Keratinocyte (primary cell): ENCODE data around the gene KCNE1. TPM values are rescaled to one million over a fixed set of nuclear protein-coding genes. Genes with fewer than 3 reads are reported as not detected.

ENCODE experiments used
- DNase-seq: peaks from one replicate; pipeline ENCODE4 v3.0.0-alpha.2; 2011; ENCODE audit warnings: low read depth, missing footprints, low spot score
- FAIRE-seq: peaks from 2 replicates; lab custom pipeline; 2011; peaks lifted over from hg19 to GRCh38; lab: Jason Lieb, UNC
- H2AFZ ChIP-seq: 2 replicates; pipeline ENCODE4 v1.6.0; 2012; ENCODE audit warnings: low read length, control low read depth, inconsistent platforms; ENCODE audit not compliant: control insufficient read depth
- H3K27ac ChIP-seq: 2 replicates; pipeline ENCODE4 v1.5.1; 2011; ENCODE audit warnings: low read length; ENCODE audit not compliant: control insufficient read depth, insufficient read depth
- H3K27me3 ChIP-seq: 3 replicates; pipeline ENCODE4 v1.6.0; 2011; ENCODE audit warnings: low read length; ENCODE audit not compliant: control insufficient read depth, insufficient read depth; ENCODE audit errors: extremely low read depth
- H3K36me3 ChIP-seq, 2 experiments: 2 replicates in 1 of 2; 3 replicates in 1 of 2; pipeline ENCODE4 v1.5.1; 2011; ENCODE audit warnings: low read length in 2 of 2, mild to moderate bottlenecking in 1 of 2; ENCODE audit not compliant: control insufficient read depth in 2 of 2, insufficient read depth in 2 of 2; ENCODE audit errors: extremely low read depth in 1 of 2
- H3K4me1 ChIP-seq: 3 replicates; pipeline ENCODE4 v1.5.1; 2011; ENCODE audit warnings: low read length; ENCODE audit not compliant: control insufficient read depth, insufficient read depth; ENCODE audit errors: extremely low read depth
- H3K4me2 ChIP-seq: 3 replicates; pipeline ENCODE4 v1.6.0; 2011; ENCODE audit warnings: low read depth, low read length; ENCODE audit not compliant: control insufficient read depth, insufficient read depth; ENCODE audit errors: extremely low read depth
- H3K4me3 ChIP-seq, 3 experiments: fragments of 200-600 bp in 1 of 3; sonication (generic) in 1 of 3; 2 replicates in 2 of 3; 3 replicates in 1 of 3; pipeline ENCODE4 v1.5.1; 2011 to 2016; ENCODE audit warnings: low read length in 3 of 3, mild to moderate bottlenecking in 3 of 3, control low read depth in 2 of 3, inconsistent platforms in 1 of 3, low read depth in 1 of 3, mixed read lengths in 1 of 3, mixed run types in 1 of 3, moderate library complexity in 1 of 3; ENCODE audit not compliant: control insufficient read depth in 2 of 3, insufficient read depth in 2 of 3; ENCODE audit errors: extremely low read depth in 1 of 3
- H3K79me2 ChIP-seq: 2 replicates; pipeline ENCODE4 v1.6.0; 2012; ENCODE audit warnings: low read length; ENCODE audit not compliant: control insufficient read depth, insufficient read depth
- H3K9ac ChIP-seq: 3 replicates; pipeline ENCODE4 v1.6.0; 2011; ENCODE audit warnings: low read length; ENCODE audit not compliant: control insufficient read depth, insufficient read depth; ENCODE audit errors: extremely low read depth
- H3K9me1 ChIP-seq: 3 replicates; pipeline ENCODE4 v1.6.0; 2011; ENCODE audit warnings: low read length; ENCODE audit not compliant: control insufficient read depth, insufficient read depth; ENCODE audit errors: extremely low read depth
- H3K9me3 ChIP-seq: 2 replicates; pipeline ENCODE4 v1.5.1; 2012; ENCODE audit warnings: low read depth, low read length; ENCODE audit not compliant: control insufficient read depth
- H4K20me1 ChIP-seq: 3 replicates; pipeline ENCODE4 v1.6.0; 2011; ENCODE audit warnings: low read length; ENCODE audit not compliant: control insufficient read depth, insufficient read depth; ENCODE audit errors: extremely low read depth
- EZH2 ChIP-seq: IDR thresholded peaks from one replicate; pipeline ENCODE4 v1.6.1; 2012; ENCODE audit warnings: inconsistent platforms, mild to moderate bottlenecking, low read length, moderate library complexity
- dilution Hi-C: fragments of 300-500 bp; cut with MboI; formaldehyde crosslinking; loops from one replicate; pipeline ENCODE4 v1.7.0; 2020; ENCODE audit warnings: low sequenced_read_pairs; ENCODE audit not compliant: extremely low pct_ligation_motif_present
- polyA plus RNA-seq, 5 experiments: library from polyadenylated mRNA; depleted of rRNA in 3 of 5; stranded (reverse) in 3 of 5; stranded (forward) in 1 of 5; unstranded in 1 of 5; fragments of >200 nt; gene quantifications; 1 replicate in 1 of 5; 2 replicates in 3 of 5; 3 replicates in 1 of 5; pipeline versions ENCODE4 v1.2.1 to v1.2.3, GENCODE V29; 2011 to 2012; ENCODE audit warnings: missing spikeins in 2 of 5, low read depth in 1 of 5, low replicate concordance in 1 of 5
- TF ChIP-seq, protein P1 (sequence below), 3 experiments: IDR thresholded peaks in 1 of 3; conservative IDR thresholded peaks in 1 of 3; optimal IDR thresholded peaks in 1 of 3; 2 replicates in 2 of 3; 3 replicates in 1 of 3; pipeline versions ENCODE3 to v1.5.1; 2011; ENCODE audit warnings: low read length in 3 of 3, mild to moderate bottlenecking in 3 of 3, moderate library complexity in 2 of 3, control low read depth in 1 of 3, inconsistent platforms in 1 of 3; ENCODE audit not compliant: insufficient read depth in 2 of 3; ENCODE audit errors: extremely low read depth in 1 of 3

KCNE1 gene
- polyA plus RNA-seq, 1 donor (not counting 4 experiments of a cell fraction or from before 2014, with no cell fraction given), result 0.08 TPM

GRCh38 chr21:34501716-34502115 is 10.3 kb downstream of the KCNE1 start:
- FAIRE-seq, result no peak
- Histone ChIP-seq H2AFZ (no peak overlapping the region), H3K9me3 (no peaks in the 10 kb centered on the region), H4K20me1 (no peaks in the 10 kb centered on the region), H3K9ac (no peak overlapping the region), H3K4me1 (no peaks in the 10 kb centered on the region), H3K27me3 (no peaks in the 10 kb centered on the region), H3K4me2 (no peak overlapping the region), H3K36me3 (no peaks in the 10 kb centered on the region), H3K27ac (no peak overlapping the region), H3K9me1 (no peaks in the 10 kb centered on the region), H3K79me2 (no peaks in the 10 kb centered on the region), H3K4me3 (no peak overlapping the region)
- no peak for DNase-seq
- dilution Hi-C loops, result no loop called here
- TF ChIP-seq, protein P1, sequence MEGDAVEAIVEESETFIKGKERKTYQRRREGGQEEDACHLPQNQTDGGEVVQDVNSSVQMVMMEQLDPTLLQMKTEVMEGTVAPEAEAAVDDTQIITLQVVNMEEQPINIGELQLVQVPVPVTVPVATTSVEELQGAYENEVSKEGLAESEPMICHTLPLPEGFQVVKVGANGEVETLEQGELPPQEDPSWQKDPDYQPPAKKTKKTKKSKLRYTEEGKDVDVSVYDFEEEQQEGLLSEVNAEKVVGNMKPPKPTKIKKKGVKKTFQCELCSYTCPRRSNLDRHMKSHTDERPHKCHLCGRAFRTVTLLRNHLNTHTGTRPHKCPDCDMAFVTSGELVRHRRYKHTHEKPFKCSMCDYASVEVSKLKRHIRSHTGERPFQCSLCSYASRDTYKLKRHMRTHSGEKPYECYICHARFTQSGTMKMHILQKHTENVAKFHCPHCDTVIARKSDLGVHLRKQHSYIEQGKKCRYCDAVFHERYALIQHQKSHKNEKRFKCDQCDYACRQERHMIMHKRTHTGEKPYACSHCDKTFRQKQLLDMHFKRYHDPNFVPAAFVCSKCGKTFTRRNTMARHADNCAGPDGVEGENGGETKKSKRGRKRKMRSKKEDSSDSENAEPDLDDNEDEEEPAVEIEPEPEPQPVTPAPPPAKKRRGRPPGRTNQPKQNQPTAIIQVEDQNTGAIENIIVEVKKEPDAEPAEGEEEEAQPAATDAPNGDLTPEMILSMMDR (optimal IDR thresholded peaks at IDR 0.05 in 1 of 3, IDR thresholded peaks at IDR 0.05 in 1 of 3, conservative IDR thresholded peaks at IDR 0.05 in 1 of 3; ENCODE audit: extremely low read depth in 1 of 3, insufficient read depth in 2 of 3, low read length in 3 of 3), result no peak
- no peak for TF ChIP-seq EZH2

DNA sequence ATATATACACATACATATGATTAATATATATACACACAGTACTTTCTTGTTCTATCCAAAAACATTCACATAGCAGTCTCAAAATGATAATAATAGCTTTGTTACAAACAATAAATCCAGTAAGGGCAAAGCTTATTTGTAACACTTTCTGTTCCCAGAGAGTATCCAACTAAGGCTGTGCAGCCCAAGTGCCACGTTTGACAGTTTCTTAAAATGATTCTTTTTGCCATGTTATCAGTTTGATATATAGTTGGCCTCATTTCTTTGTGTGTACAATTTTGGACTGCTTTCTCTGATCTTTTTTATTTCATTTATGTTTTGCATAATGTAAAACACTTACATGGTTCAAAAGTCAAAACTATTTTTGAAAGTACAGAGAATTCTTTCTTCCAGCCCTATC is 11.8 kb downstream of the KCNE1 start:
- FAIRE-seq (no peak), DNase-seq (no peak)
- Histone ChIP-seq H3K9ac (no peak overlapping the region), H4K20me1 (no peaks in the 10 kb centered on the region), H3K9me3 (no peaks in the 10 kb centered on the region), H3K27me3 (no peaks in the 10 kb centered on the region), H3K79me2 (no peaks in the 10 kb centered on the region), H3K4me1 (no peaks in the 10 kb centered on the region), H3K27ac (no peak overlapping the region), H3K9me1 (no peaks in the 10 kb centered on the region), H3K4me2 (no peak overlapping the region), H3K4me3 (no peak overlapping the region), H2AFZ (no peak overlapping the region), H3K36me3 (no peaks in the 10 kb centered on the region)
- dilution Hi-C loops, result no loop called here
- TF ChIP-seq, protein P1 (optimal IDR thresholded peaks at IDR 0.05 in 1 of 3, IDR thresholded peaks at IDR 0.05 in 1 of 3, conservative IDR thresholded peaks at IDR 0.05 in 1 of 3; ENCODE audit: extremely low read depth in 1 of 3, insufficient read depth in 2 of 3, low read length in 3 of 3), result no peak
- no peak for TF ChIP-seq EZH2
